GM12873 (cell line): Measurements from ENCODE around the gene TAX1BP1.

ENCODE experiments used
- CTCF ChIP-seq: IDR thresholded peaks from 2 replicates; pipeline ENCODE4 v1.5.1; 2012; ENCODE audit warnings: low read depth, mild to moderate bottlenecking, moderate library complexity, low read length, control low read depth; ENCODE audit not compliant: insufficient read depth; ENCODE audit errors: missing control alignments

The TAX1BP1 gene

GRCh38 chr7:27739909-27740448 is at the start of gene TAX1BP1:
TSS of gene TAX1BP1 (plus strand) at chr7:27740162. CDS start at chr7:27748525, 8,363 bp downstream.
- no peak for TF ChIP-seq CTCF

- TF ChIP-seq CTCF, result no peak
Measured at GRCh38 chr7:27690649-27691048, 49.3 kb upstream of the TAX1BP1 start.

GRCh38 chr7:27693794-27694193 is 46.2 kb upstream of the TAX1BP1 start:
- TF ChIP-seq CTCF, result no peak

- no peak for TF ChIP-seq CTCF
Measured at GRCh38 chr7:27695096-27695495, 44.9 kb upstream of the TAX1BP1 start.

- no peak for TF ChIP-seq CTCF
Measured at GRCh38 chr7:27697861-27698430, 42.0 kb upstream of the TAX1BP1 start.

DNA sequence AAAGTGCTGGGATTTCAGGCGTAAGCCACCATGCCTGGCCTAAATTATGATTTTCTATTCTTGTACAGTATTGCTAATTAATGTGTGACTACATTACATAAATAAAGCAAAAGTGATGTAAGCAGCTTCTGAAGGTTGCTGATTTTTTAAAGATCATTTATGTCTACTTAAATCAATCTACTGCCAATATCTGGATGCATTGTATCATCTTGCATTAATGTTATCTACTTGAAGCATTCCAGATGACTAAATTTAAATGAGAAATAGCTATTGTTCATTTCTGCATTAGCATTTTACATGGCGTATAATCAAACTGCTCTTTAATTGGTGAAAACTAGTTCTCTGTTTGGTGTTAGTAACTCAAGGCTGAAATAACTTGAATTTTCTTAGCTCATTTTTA is 40.2 kb upstream of the TAX1BP1 start:
- TF ChIP-seq CTCF, result no peak

DNA sequence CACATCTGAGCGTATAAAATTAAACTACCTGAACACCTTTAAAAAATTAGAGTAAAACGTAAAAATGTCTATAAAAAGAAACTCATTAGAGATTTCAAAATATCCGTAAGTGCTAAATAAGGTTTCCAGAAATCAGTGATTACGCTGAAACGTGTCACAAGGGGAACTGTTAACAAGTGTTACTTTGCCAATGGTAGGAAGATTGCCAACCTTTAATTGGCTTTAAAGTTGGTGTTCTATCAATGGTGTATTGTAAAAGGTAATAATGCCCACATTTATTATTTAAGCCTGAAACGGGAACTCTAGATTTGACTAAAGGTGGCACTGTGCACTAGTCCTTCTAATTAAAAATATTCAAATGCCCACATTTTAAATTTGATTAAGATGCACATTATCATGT is 39.5 kb upstream of the TAX1BP1 start:
- no peak for TF ChIP-seq CTCF
